ENCODE measurements around the gene SLC41A1. TPM values are rescaled to one million over a fixed set of nuclear protein-coding genes. Genes with fewer than 3 reads are reported as not detected.

Gene SLC41A1
- total and polyA plus RNA-seq, 2 donors (not counting 3 experiments of a cell fraction or from before 2014, with no cell fraction given) = 21.7 to 22.0 TPM

DNA sequence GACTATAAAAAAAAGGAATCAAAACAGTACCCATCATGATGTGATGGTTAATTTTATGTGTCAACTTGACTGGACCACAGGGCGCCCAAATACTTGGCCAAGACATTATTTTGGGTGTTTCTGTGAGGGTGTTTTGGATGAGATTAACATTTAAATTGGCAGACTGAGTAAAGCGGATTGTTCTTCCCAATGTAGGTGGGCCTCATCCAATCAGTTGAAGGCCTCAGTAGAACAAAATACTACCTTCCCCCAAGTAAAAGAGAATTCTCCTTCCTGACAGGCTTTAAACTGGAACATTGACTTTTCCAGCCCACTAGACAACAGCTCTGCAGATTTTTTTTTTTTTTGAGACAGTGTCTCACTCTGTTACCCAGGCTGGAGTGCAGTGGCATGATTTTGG lies 48.4 kb downstream of the SLC41A1 start:
- no peak overlapping the region for H3K27ac ChIP-seq (ENCODE audit: insufficient read depth, low read depth, low read length)
- FAIRE-seq = no peak
- intact Hi-C loops (cut with micrococcal nuclease) (no loop called here), dilution Hi-C loops (cut with MboI; ENCODE audit: extremely low pct_ligation_motif_present, low sequenced_read_pairs) (no loop called here)
- H4K20me1 ChIP-seq (replicated peaks; ENCODE audit: control insufficient read depth, extremely low read depth, insufficient read depth, low read length) = no peaks in the 10 kb centered on the region
- H3K4me2 ChIP-seq (ENCODE audit: insufficient read depth, low read length) = no peak overlapping the region
- no peaks in the 10 kb centered on the region for H3K9me3 ChIP-seq (replicated peaks; ENCODE audit: control insufficient read depth, insufficient read depth, low read length)
- H3K9me1 ChIP-seq (replicated peaks; ENCODE audit: control insufficient read depth, extremely low read depth, insufficient read depth, low read length) = no peaks in the 10 kb centered on the region
- no peaks in the 10 kb centered on the region for H3K36me3 ChIP-seq (ENCODE audit: control insufficient read depth in 2 of 2, extremely low read depth in 1 of 2, insufficient read depth in 2 of 2, low read length in 2 of 2)
- ChIA-PET CTCF (interaction anchor here (2.8 kb wide), 1 partner anchor 11 kb away, joined by 7 read pairs; the partner anchor contains the start of gene RAB29), POLR2A (no interaction called here)
- no peaks in the 10 kb centered on the region for H3K27me3 ChIP-seq (ENCODE audit: control insufficient read depth in 2 of 2, insufficient read depth in 2 of 2, low read length in 2 of 2)
- no peak overlapping the region for H2AFZ ChIP-seq (ENCODE audit: low read depth, low read length)
- DNase-seq (ENCODE audit: low read depth, low spot score) = no peak
- BruUV-seq (replicated peaks) = no TSS peak
- TF ChIP-seq POLR2AphosphoS5 (IDR thresholded peaks at IDR 0.05; ENCODE audit: insufficient read depth, low read depth, low read length) (no peak), CTCF (IDR thresholded peaks at IDR 0.05; ENCODE audit: extremely low read depth in 1 of 2, insufficient read depth in 1 of 2, low read depth in 1 of 2, low read length in 2 of 2) (no peak), FOS (IDR thresholded peaks at IDR 0.05; ENCODE audit: borderline replicate concordance, insufficient read depth, low read length) (no peak), EZH2 (IDR thresholded peaks at IDR 0.05; ENCODE audit: borderline replicate concordance, low read depth, low read length, severe bottlenecking) (no peak), GATA2 (IDR thresholded peaks at IDR 0.05; ENCODE audit: insufficient read depth, insufficient read length, low read depth, low read length) (no peak), JUN (IDR thresholded peaks at IDR 0.05; ENCODE audit: borderline replicate concordance, insufficient read depth, insufficient read length, low read depth) (no peak), POLR2A (IDR thresholded peaks at IDR 0.05; ENCODE audit: low read depth, low read length) (no peak)
- TF ChIP-seq, protein P1, sequence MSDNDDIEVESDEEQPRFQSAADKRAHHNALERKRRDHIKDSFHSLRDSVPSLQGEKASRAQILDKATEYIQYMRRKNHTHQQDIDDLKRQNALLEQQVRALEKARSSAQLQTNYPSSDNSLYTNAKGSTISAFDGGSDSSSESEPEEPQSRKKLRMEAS (IDR thresholded peaks at IDR 0.05; ENCODE audit: insufficient read depth, insufficient read length) = no peak
- no peak overlapping the region for H3K4me3 ChIP-seq (replicated peaks in 1 of 3; ENCODE audit: insufficient read depth in 1 of 3, low read depth in 1 of 3, low read length in 3 of 3)
- H3K4me1 ChIP-seq (ENCODE audit: control insufficient read depth, extremely low read depth, insufficient read depth, low read length) = peaks cover 4% of the 10 kb centered on the region
- H3K79me2 ChIP-seq (ENCODE audit: control insufficient read depth, insufficient read depth, low read length) = no peaks in the 10 kb centered on the region
- H3K9ac ChIP-seq (replicated peaks; ENCODE audit: extremely low read depth, insufficient read depth, low read length) = no peak overlapping the region
